Urothelium cell line (cell line): ENCODE data around the gene SSBP4.
"Not testable (repeated sequence)": the region's sequence is repeated elsewhere in the genome, so short reads cannot be mapped to it uniquely, and the experiment has no call there.

Source experiments
- DNase-seq: peaks from one replicate; pipeline ENCODE4 v3.0.0; 2011; ENCODE audit warnings: low spot score, mixed read lengths
- FAIRE-seq: peaks from 2 replicates; lab custom pipeline; 2011; peaks lifted over from hg19 to GRCh38; lab: Jason Lieb, UNC

Gene SSBP4

GRCh38 chr19:18392926-18393325, 26.3 kb upstream of the SSBP4 start:
- DNase-seq (no peak), FAIRE-seq (no peak)

DNA sequence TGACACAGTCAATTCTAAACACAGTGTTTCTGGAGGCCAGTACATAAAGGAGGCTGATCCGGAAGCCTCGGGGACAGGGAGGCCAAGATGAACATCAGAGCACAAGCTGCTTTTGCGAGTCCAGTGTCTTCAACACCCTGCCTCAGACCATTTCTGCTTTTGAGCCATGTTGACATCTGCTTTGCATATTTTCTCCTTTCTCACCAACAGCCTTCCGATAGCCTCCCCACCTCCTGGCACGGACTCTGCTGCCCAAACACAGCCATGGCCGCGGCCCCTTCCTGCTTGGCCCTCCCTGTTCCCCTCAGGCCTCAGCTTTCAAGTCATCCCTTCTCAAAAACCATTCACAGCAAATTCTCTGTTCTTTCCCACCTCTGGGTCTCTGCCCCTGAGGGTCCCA, 25.4 kb upstream of the SSBP4 start:
- DNase-seq (no peak), FAIRE-seq (no peak)

GRCh38 chr19:18396471-18397241, 22.5 kb upstream of the SSBP4 start:
- DNase-seq (no peak), FAIRE-seq (no peak)

DNA sequence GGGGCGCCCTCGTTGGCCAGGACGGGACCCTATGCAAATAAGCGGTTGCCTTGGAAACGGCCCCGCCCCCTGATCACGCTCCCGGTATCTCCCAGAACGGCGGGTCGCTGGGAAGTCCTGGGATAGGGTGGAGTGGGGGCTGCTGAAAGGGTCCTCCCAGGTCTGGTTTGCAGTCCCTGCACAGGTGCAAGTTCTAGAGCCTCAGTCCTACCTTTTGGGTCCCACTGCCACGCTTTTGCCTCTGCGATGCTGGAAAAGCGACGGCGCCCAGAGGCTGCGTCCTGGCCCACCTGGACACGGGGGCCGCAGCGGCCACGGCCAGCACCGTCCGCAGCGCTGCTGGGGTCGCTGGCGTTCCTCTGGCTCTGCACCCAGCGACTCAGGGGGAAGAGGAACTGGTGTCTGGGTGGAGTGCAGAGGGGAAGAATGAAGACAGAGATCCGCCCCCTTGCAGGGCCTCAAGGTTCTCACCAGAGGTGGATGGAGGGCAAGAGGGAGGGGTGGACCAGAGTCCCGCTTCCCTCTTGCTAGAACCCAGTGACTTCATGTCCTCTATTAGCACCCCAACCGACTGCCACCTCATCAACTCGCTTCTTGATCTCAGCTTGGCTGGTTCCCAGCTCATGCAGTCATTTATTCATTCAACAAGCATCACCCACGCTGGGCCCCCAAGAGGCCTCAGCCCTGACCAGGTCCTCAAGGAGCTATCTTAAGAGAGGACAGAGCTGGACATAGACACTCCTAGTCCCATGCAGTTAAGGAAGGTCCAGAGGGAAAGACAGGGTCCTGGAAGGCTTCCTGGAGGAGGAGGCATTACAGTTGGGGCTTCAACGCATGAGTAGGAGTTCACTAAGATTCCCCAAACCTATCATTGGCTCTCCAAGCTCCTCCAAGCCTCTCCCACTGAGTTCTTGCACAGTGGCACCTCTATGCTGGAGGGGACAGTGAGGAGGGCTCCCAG, 21.7 kb upstream of the SSBP4 start, which contains the start of gene LRRC25:
Gene LRRC25, minus strand, starts transcription at position 381 of the 961 bp plus-strand sequence. CDS start 659 bp downstream, outside the sequence.
- FAIRE-seq (no peak), DNase-seq (no peak)

GRCh38 chr19:18399008-18399407, 20.2 kb upstream of the SSBP4 start:
- DNase-seq: no peak
- no peak for FAIRE-seq

- DNase-seq (no peak), FAIRE-seq (no peak)
These were observed 17.6 kb upstream of the SSBP4 start for GRCh38 chr19:18401580-18402112.

DNA sequence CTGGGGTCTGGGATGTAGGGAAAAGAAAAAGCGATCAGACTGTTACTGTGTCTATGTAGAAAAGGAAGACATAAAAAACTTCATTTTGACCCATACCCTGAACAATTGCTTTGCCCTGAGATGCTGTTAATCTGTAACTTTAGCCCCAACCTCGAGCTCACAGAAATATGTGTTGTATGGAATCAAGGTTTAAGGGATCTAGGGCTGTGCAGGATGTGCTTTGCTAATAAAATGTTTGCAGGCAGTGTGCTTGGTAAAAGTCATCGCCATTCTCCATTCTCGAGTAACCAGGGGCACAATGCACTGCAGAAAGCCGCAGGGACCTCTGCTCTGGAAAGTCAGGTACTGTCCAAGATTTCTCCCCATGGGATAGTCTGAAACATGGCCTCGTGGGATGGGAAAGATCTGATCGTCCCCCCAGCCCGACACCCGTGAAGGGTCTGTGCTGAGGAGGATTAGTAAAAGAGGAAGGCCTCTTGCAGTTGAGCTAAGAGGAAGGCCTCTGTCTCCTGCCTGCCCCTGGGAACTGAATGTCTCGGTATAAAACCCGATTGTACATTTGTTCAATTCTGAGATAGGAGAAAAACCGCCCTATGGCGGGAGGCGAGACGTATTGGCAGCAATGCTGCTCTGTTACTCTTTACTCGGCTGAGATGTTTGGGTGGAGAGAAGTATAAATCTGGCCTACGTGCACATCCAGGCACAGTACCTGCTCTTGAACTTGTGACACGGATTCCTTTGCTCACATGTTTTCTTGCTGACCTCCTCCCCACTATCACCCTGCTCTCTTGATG, 16.5 kb upstream of the SSBP4 start:
- not testable (repeated sequence) for FAIRE-seq, DNase-seq

DNA sequence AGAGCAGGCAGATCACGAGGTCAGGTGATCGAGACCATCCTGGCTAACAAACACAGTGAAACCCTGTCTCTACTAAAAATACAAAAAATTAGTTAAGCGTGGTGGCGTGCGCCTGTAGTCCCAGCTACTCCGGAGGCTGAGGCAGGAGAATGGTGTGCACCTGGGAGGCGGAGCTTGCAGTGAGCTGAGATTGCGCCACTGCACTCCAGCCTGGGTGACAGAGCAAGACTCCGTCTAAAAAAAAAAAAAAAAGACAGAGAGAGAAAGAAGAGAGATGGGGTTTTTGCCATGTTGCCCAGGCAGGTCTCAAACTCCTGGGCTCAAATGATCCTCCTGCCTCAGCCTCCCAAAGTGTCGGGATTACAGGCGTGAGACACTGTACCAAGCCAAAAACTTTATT, 13.4 kb upstream of the SSBP4 start:
- DNase-seq, FAIRE-seq: not testable (repeated sequence)

GRCh38 chr19:18406749-18407148, 12.4 kb upstream of the SSBP4 start:
- FAIRE-seq (no peak), DNase-seq (no peak)

DNA sequence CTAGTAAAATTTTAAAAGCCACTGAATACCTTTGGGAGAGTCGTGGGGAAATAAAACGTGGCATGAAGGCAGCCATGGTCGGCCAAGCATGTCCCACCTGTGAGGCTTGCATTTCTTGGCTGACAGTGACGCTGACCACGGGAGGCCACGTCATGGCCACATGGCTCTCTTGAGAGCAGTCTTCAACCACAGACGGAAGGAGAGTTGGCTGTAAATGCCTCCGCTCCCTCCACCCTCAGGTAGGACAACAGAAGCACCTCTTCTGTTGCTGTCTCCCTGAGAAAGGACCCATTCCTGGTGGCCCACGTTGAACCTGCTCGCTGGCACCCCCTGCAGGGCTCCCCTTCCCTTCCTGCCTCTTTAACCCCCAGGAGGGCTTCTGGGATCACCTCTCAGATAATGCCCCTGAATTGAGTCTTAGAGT, 11.1 kb upstream of the SSBP4 start:
- DNase-seq (no peak), FAIRE-seq (no peak)

DNA sequence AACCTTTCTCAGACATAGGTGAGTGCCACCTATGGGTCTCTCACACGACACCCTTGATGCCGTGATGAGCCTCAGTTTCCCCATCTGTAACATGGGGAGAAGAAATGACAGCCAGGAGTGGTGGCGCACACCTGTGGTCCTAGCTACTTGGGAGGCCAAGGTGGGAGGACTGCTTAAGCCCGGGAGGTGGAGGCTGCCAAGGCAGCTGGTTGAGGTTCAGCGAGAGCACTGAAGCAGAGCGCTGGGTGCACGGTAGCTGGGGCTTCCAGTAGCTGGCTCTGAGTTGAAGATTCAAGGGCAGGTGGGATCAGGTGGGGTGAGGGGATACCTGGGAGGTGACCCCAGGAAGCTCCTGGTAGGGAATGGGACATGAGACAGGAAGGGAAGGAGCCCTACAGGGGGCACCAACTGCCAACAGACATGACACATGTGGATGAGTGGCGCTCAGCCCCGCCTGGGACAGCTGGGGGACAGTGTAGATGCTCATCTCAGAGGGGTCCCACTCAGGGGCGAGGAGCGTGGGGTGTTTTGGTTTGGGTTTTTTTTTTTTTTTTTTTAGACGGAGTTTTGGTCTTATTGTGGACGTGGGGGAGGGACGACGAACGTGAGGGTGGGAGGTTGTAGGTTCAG, 6.5 kb upstream of the SSBP4 start:
- DNase-seq (no peak), FAIRE-seq (no peak)

- FAIRE-seq: no peak
- no peak for DNase-seq
These were observed 4.6 kb upstream of the SSBP4 start for GRCh38 chr19:18414504-18415177.

GRCh38 chr19:18415178-18415867, 3.9 kb upstream of the SSBP4 start:
- no peak for DNase-seq
- FAIRE-seq: no peak

DNA sequence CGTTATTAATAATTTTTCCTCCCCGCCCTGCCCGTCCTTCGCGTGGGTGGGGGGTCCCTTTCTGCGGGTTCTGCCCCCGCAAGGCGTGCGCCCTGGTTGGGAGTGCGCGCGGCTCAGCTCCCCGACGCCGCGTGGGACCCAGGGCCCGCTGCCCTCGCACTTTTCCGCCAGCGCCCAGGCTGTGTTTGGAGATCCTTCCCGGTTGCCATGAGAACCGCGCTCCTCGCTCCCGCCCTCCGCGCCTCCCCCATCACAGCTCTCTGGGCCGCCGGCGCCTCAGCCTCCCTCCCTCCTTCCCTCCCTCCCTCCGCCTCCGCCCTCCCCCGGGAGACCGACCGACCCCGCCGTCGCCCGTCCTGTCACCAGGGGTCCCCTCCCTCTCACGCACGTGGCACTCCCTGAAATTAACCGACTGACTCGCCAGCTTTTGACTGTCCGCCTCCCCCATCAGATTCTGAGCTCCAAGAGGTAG, 2.4 kb upstream of the SSBP4 start:
- FAIRE-seq (no peak), DNase-seq (peak; percentile 82)

DNA sequence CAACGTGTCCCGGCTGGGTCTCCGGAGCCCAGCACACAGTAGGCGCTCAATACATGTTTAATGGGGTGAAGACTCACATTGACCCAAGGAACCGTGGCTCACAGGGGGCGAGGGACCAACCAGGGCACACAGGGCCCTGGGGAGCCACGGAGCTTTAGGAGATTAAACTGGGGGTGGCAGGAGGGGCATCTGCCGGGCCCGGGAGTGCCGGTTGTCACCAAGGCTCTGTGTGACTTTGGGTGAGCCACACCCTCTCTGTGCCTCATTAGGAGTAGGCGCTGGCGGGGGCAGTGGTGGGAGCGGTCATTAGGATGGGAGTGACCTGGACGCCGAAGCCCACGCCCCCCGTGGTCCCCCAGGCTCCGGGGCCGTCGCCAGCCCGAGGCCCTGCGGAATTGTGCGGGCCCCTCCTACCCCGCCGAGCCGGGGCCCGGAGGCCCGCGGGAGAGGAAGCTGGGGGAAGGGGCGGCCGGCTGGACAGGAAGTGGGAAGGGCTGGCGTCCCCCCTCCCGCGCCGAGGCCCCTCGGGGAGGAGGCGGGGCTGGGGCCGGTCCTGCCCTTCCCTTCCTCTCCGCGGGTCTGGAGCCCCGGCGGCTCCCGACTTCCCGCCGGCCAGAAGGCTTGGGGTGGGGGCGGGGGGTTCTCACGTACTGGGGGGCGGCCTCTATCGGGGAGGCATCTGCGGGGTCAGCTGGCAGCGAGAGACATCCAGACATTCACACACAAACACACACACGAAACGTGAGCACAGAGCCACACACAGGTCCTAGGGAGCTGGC, 1.8 kb upstream of the SSBP4 start:
- DNase-seq (peak; percentile 81), FAIRE-seq (no peak)

GRCh38 chr19:18418029-18418482, 1.1 kb upstream of the SSBP4 start:
- FAIRE-seq: no peak
- DNase-seq: no peak

- DNase-seq (no peak), FAIRE-seq (no peak)
These were observed 559 bp upstream of the SSBP4 start for GRCh38 chr19:18418483-18419194.
